Measurements from ENCODE around the gene TTI1. TPM values are rescaled to one million over a fixed set of nuclear protein-coding genes. Genes with fewer than 3 reads are reported as not detected.

Gene TTI1
- total and polyA plus RNA-seq, 2 of the 13 experiments (the other 11 are each of a cell fraction or from before 2014, with no cell fraction given), result 22.9 to 39.8 TPM

DNA sequence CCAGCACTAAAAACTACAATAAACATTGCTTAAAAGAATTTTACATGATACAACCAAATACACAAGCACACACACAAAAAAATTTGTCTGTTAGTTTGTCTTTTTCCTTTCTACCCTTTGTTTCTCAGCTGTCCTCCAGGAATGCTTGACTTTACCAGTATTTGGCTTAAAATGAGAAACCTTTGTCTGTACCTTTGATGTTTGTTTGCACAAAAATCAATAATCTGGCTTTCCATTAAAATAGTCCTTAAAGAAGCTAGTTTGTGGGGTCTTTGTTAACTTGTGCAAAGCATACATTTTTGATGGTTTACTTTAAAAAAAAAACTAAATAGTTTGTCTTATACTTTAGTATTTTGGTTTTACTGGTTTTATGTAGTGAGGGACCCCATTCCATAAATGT is 49.6 kb upstream of the TTI1 start (continued):
- TF ChIP-seq, protein P1, sequence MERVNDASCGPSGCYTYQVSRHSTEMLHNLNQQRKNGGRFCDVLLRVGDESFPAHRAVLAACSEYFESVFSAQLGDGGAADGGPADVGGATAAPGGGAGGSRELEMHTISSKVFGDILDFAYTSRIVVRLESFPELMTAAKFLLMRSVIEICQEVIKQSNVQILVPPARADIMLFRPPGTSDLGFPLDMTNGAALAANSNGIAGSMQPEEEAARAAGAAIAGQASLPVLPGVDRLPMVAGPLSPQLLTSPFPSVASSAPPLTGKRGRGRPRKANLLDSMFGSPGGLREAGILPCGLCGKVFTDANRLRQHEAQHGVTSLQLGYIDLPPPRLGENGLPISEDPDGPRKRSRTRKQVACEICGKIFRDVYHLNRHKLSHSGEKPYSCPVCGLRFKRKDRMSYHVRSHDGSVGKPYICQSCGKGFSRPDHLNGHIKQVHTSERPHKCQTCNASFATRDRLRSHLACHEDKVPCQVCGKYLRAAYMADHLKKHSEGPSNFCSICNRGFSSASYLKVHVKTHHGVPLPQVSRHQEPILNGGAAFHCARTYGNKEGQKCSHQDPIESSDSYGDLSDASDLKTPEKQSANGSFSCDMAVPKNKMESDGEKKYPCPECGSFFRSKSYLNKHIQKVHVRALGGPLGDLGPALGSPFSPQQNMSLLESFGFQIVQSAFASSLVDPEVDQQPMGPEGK (CRISPR knock-in tag; IDR thresholded peaks at IDR 0.05), result peak; percentile 51; the same call in 1 of the 2 replicates
- TF ChIP-seq ZIK1 (CRISPR knock-in tag; IDR thresholded peaks at IDR 0.05; ENCODE audit: borderline replicate concordance, low read depth), result no peak
- no peak for TF ChIP-seq ATRX (CRISPR knock-in tag; IDR thresholded peaks at IDR 0.05; ENCODE audit: borderline replicate concordance)
- TF ChIP-seq, protein P2, sequence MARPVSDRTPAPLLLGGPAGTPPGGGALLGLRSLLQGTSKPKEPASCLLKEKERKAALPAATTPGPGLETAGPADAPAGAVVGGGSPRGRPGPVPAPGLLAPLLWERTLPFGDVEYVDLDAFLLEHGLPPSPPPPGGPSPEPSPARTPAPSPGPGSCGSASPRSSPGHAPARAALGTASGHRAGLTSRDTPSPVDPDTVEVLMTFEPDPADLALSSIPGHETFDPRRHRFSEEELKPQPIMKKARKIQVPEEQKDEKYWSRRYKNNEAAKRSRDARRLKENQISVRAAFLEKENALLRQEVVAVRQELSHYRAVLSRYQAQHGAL (CRISPR knock-in tag; IDR thresholded peaks at IDR 0.05; ENCODE audit: not compliant biosample characterization), result no peak
- TF ChIP-seq ZSCAN29 (CRISPR knock-in tag; conservative IDR thresholded peaks at IDR 0.05), result no peak
- peak; percentile 64 for TF ChIP-seq HNF1A (IDR thresholded peaks at IDR 0.05; ENCODE audit: low read depth)
- TF ChIP-seq HNF1A (CRISPR knock-in tag; IDR thresholded peaks at IDR 0.05; ENCODE audit: borderline replicate concordance), result peak; percentile 26; the same call in 1 of the 2 replicates
- TF ChIP-seq ZNF552 (CRISPR knock-in tag; IDR thresholded peaks at IDR 0.05; ENCODE audit: borderline replicate concordance), result no peak
- peak; percentile 77 for TF ChIP-seq NR2F2 (IDR thresholded peaks at IDR 0.05; ENCODE audit: borderline replicate concordance, low read depth)
- TF ChIP-seq ZNF367 (CRISPR knock-in tag; IDR thresholded peaks at IDR 0.05; ENCODE audit: borderline replicate concordance), result no peak
- TF ChIP-seq ZEB1 (IDR thresholded peaks at IDR 0.05; ENCODE audit: insufficient replicate concordance, low read depth), result peak; percentile 64
- TF ChIP-seq, protein P3, sequence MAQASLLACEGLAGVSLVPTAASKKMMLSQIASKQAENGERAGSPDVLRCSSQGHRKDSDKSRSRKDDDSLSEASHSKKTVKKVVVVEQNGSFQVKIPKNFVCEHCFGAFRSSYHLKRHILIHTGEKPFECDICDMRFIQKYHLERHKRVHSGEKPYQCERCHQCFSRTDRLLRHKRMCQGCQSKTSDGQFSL (CRISPR knock-in tag; IDR thresholded peaks at IDR 0.05), result no peak
- 0 out of 2 replicates have a peak, but pooled peaks have one; percentile 70 for TF ChIP-seq TOE1 (CRISPR knock-in tag; IDR thresholded peaks at IDR 0.05)
- no peak for TF ChIP-seq AGO1 (IDR thresholded peaks at IDR 0.05; ENCODE audit: low read depth, low read length, poor library complexity, severe bottlenecking)
- peak; percentile 64; the same call in 1 of the 2 replicates for TF ChIP-seq ATF2 (CRISPR knock-in tag; IDR thresholded peaks at IDR 0.05)
- peak; percentile 85 for TF ChIP-seq HMG20A (CRISPR knock-in tag; IDR thresholded peaks at IDR 0.05; ENCODE audit: borderline replicate concordance)
- peak; percentile 45 to 93; a peak in 2 of 4 replicates for TF ChIP-seq EP300 (IDR thresholded peaks at IDR 0.05; ENCODE audit: low read depth in 2 of 2, low read length in 2 of 2)
- TF ChIP-seq EP300 (CRISPR knock-in tag; IDR thresholded peaks at IDR 0.05; ENCODE audit: borderline replicate concordance), result peak; percentile 54; the same call in 1 of the 2 replicates
- peak; percentile 42; the same call in 1 of the 2 replicates for TF ChIP-seq PITX1 (CRISPR knock-in tag; IDR thresholded peaks at IDR 0.05)

Measured in HepG2 (cell line).